HG02588 (cell line): ENCODE results near the gene CCDC50.
A peak's percentile ranks its signal among the peaks of the same experiment; 100 is the strongest.

ENCODE experiments used
- ATAC-seq: cut with Tn5 transposase; IDR thresholded peaks from one replicate; pipeline ENCODE4 v1.9.1; 2021; ENCODE audit warnings: mild to moderate bottlenecking, moderate library complexity; ENCODE audit not compliant: unreplicated experiment

CCDC50 gene

GRCh38 chr3:191328962-191329653 is at the start of gene CCDC50:
Gene CCDC50, plus strand, starts transcription at chr3:191329394. Its CDS starts 281 bp downstream, at chr3:191329675.
- ATAC-seq: peak; percentile 77

GRCh38 chr3:191280111-191280510 is 49.1 kb upstream of the CCDC50 start:
- no peak for ATAC-seq

- no peak for ATAC-seq
Observed at GRCh38 chr3:191280882-191281281, 48.3 kb upstream of the CCDC50 start.

GRCh38 chr3:191282251-191283185 is 46.7 kb upstream of the CCDC50 start:
- no peak for ATAC-seq

GRCh38 chr3:191283400-191283799 is 45.8 kb upstream of the CCDC50 start:
- peak; percentile 79 for ATAC-seq

GRCh38 chr3:191290311-191291025 is 38.7 kb upstream of the CCDC50 start:
- ATAC-seq: peak; percentile 87

GRCh38 chr3:191292243-191293015 is 36.8 kb upstream of the CCDC50 start:
- no peak for ATAC-seq

GRCh38 chr3:191294291-191294690 is 34.9 kb upstream of the CCDC50 start:
- ATAC-seq: no peak

GRCh38 chr3:191296041-191296541 is 33.1 kb upstream of the CCDC50 start:
- peak; percentile 93 for ATAC-seq

GRCh38 chr3:191298846-191299245 is 30.3 kb upstream of the CCDC50 start:
- ATAC-seq: no peak

GRCh38 chr3:191300422-191300821 is 28.8 kb upstream of the CCDC50 start:
- no peak for ATAC-seq

GRCh38 chr3:191301017-191301416 is 28.2 kb upstream of the CCDC50 start:
- ATAC-seq: peak; percentile 65

- no peak for ATAC-seq
Observed at GRCh38 chr3:191301782-191302411, 27.3 kb upstream of the CCDC50 start.

GRCh38 chr3:191302451-191302850 is 26.7 kb upstream of the CCDC50 start:
- ATAC-seq: no peak

GRCh38 chr3:191303596-191303995 is 25.6 kb upstream of the CCDC50 start:
- ATAC-seq: no peak

GRCh38 chr3:191306428-191306827 is 22.8 kb upstream of the CCDC50 start:
- no peak for ATAC-seq

GRCh38 chr3:191307341-191307740 is 21.9 kb upstream of the CCDC50 start:
- ATAC-seq: no peak

GRCh38 chr3:191313296-191313695 is 15.9 kb upstream of the CCDC50 start:
- no peak for ATAC-seq

- ATAC-seq: no peak
Observed at GRCh38 chr3:191314109-191314728, 15.0 kb upstream of the CCDC50 start.
